Measurements from ENCODE around the gene MVB12B. TPM values are rescaled to one million over a fixed set of nuclear protein-coding genes. Genes with fewer than 3 reads are reported as not detected.

The MVB12B gene
- total and polyA plus RNA-seq, 2 of the 13 experiments (the other 11 are each of a cell fraction or from before 2014, with no cell fraction given) = 12.1 to 30.1 TPM

DNA sequence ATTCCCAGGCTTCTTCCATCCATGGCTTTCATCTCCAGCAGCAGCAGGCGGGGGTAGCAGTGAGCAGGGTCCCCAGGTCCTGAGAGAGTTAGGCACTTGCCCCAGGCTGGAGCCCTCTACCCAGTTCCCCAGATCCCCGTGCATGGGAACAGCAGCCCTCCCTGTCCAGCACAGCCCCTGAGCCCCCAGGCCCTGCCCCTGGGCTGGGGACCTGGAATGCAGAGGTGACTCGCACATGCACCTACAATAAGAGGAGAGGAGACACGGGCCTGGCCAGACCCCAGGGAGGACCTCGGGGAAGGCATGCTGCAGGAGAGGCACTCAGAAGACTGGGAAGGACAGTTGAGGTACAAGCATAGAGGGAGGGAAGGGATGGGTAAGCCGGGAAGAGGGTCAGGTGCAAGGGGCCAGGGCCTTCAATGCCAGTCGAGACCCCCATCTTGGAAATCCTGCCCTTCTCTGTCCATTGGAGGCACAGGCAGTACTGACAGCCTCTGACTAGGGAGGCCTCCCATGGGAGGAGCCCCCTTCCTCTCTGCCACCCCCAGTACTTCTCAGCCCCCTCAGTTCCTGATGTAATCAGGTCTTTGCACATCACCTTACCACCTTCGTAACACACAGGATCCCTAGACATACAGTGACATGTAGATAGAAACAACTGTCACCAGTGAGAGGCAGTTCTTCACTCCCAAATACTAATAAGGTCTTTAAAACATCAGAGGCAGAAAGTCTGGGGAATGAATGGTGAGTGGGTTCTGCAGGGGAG is 151.8 kb downstream of the MVB12B start (continued):
- TF ChIP-seq REPIN1 (CRISPR knock-in tag; IDR thresholded peaks at IDR 0.05; ENCODE audit: borderline replicate concordance, low read depth) (no peak), CBX2 (IDR thresholded peaks at IDR 0.05; ENCODE audit: low read depth, low read length) (no peak), CBX2 (CRISPR knock-in tag; IDR thresholded peaks at IDR 0.05; ENCODE audit: low read depth) (no peak), CEBPB (IDR thresholded peaks at IDR 0.05; ENCODE audit: borderline replicate concordance, low read depth, low read length) (no peak)

DNA sequence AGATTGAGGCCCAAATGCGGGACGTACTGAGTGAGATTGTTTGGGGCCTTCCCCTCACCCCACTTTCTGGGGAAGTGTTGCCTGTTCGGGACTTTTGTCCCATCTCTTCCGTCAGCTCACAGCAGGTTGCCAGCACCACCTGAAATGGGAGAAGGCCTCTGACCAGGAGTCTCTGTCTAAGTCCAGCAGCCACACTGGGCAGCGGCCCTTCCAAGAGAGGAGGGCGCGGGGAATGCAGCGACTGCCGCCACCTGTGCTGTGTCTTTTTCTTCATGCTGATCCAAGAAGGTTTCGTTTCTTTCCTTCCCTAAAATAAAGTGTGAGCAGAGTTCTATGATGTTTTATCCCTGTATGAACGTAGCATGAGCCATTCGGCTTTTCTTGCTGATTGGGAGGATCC is 152.9 kb downstream of the MVB12B start:
- Histone ChIP-seq H3K4me1 (ENCODE audit: insufficient read depth, low read length) (no peaks in the 10 kb centered on the region), H3K9me3 (ENCODE audit: low read length) (no peaks in the 10 kb centered on the region), H3K79me2 (ENCODE audit: insufficient read depth, low read length) (no peaks in the 10 kb centered on the region), H3K4me2 (ENCODE audit: low read depth, low read length) (no peak overlapping the region), H2AFZ (ENCODE audit: low read length) (no peak overlapping the region), H3K27ac (ENCODE audit: extremely low read length, insufficient read depth, low read length) (no peak overlapping the region), H3K36me3 (replicated peaks in 1 of 2; ENCODE audit: control insufficient read depth in 1 of 2, insufficient read depth in 2 of 2, low read length in 2 of 2) (peaks cover 10 to 49% of the 10 kb centered on the region in 2 experiments), H4K20me1 (ENCODE audit: insufficient read depth, low read length) (no peaks in the 10 kb centered on the region), H3K27me3 (ENCODE audit: control insufficient read depth in 1 of 2, insufficient read depth in 2 of 2, low read length in 2 of 2) (no peaks in the 10 kb centered on the region), H3K4me3 (replicated peaks in 1 of 3; ENCODE audit: insufficient read depth in 1 of 3, low read depth in 2 of 3, low read length in 3 of 3) (no peak overlapping the region), H3K9ac (ENCODE audit: insufficient read depth, low read depth, low read length) (no peak overlapping the region)
- ChIA-PET POLR2A (no interaction called here), CTCF (ENCODE audit: low intra/inter-chr PET ratio, low total read pairs) (no interaction called here)
- in situ Hi-C loops (cut with HindIII; ENCODE audit: extremely low pct_ligation_motif_present, low pct_unique_long_range_greater_than_20kb) = no loop called here
- ATAC-seq = no peak
- 96% methylated on average over 12 of the region's 12 CpGs for WGBS (ENCODE audit: low lambda C conversion rate)
- no peak for FAIRE-seq
- intact Hi-C loops (cut with micrococcal nuclease; ENCODE audit: unreplicated experiment) = no loop called here
- TF ChIP-seq ATF7-NPFF (CRISPR knock-in tag; IDR thresholded peaks at IDR 0.05; ENCODE audit: low read depth) (no peak), TMF1 (CRISPR knock-in tag; IDR thresholded peaks at IDR 0.05; ENCODE audit: low read depth) (no peak), FOXO1 (CRISPR knock-in tag; IDR thresholded peaks at IDR 0.05) (no peak), IKZF4 (CRISPR knock-in tag; IDR thresholded peaks at IDR 0.05; ENCODE audit: borderline replicate concordance, low read depth, not compliant biosample characterization) (no peak), TAF15 (IDR thresholded peaks at IDR 0.05; ENCODE audit: low read depth, low read length, poor library complexity, severe bottlenecking) (no peak)
- BruUV-seq (replicated peaks) = no TSS peak
- DNase-seq (ENCODE audit: low spot score) = no peak
